ENCODE measurements around the gene CCDC186.

Gene CCDC186

DNA sequence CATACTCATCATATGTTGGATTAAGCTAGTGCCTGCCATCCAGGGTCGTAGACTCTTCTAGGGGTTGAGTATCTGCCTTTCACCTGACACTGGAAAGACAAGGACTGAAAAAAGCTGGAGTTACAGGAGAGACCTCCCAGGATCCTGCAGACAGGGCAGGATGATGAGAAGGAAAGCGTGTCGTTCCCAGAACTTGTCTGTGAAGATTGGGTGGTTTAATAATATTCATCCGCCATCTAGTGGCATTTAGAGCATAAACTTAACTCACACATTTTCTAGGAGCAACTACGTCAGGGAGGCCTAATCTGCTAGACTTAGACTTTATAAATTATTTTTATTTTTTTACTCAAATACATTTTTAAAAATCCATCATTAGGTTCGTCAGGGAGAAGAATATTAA is 70.7 kb downstream of the CCDC186 start:
- ATAC-seq, result no peak

DNA sequence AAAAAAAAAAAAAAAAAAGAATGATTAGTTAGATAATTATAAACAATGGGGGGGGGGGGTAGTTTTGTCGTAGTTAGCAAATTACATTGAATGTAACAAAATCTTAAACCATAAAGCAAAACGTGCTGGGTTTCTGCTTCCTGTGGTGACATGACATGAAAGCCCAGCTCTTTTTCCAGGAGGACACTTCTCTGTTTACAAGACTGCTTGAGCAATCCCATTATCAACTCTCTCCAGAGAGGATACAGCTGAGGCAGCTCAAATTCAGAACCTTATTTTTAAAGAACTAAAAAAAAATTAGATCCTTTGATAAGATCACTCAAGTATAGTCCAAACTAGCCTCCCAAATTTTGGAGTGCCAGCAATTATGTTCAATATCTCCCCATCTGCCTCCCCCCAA is 71.7 kb downstream of the CCDC186 start:
- ATAC-seq, result no peak

DNA sequence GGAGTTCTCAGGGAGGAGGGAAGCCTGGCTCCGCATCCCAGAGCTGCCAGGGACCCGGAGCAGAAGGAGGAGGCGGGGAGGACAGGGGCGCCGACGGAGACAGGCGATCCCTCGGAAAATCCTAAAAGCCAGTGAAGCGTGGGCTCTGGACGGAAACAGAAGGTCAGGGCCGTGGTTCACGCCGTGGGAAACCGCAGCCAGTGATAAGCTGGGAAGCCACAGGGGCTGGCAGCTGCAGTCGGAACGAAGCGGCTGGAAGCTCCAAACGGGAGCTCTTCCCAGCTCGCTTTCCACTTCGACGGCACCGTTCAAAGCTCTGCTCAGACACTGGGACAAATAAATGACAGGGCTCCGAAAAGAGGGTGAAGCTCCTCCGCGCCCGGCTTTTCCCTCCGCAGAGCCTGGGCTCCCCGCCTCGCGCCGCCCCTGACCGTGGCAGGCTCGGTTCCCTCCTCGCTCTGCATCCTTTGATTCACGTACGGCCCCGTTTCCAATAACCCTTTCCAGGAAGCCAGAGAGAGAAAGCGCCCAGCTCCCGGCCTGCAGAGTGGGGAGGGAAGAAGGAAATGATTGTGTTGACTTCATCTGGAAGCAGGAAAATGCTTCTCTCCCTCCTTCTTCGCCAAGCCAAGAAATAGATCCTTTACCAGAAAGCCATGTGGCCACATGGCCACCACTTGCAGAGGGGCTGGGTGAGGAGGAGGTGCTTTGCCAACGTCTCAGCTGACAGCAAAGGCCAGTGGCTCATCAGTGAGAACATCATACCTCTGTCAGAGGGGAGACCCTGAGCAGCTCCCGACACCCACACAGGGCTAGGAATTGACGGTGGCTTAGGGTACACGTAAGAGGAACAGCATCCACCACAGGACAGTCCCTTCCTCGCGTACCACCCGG is 72.9 kb downstream of the CCDC186 start:
- ATAC-seq, result peak in 1 of 2 donors; percentile 31

GRCh38 chr10:114096864-114097263 is 77.1 kb downstream of the CCDC186 start:
- no peak for ATAC-seq

DNA sequence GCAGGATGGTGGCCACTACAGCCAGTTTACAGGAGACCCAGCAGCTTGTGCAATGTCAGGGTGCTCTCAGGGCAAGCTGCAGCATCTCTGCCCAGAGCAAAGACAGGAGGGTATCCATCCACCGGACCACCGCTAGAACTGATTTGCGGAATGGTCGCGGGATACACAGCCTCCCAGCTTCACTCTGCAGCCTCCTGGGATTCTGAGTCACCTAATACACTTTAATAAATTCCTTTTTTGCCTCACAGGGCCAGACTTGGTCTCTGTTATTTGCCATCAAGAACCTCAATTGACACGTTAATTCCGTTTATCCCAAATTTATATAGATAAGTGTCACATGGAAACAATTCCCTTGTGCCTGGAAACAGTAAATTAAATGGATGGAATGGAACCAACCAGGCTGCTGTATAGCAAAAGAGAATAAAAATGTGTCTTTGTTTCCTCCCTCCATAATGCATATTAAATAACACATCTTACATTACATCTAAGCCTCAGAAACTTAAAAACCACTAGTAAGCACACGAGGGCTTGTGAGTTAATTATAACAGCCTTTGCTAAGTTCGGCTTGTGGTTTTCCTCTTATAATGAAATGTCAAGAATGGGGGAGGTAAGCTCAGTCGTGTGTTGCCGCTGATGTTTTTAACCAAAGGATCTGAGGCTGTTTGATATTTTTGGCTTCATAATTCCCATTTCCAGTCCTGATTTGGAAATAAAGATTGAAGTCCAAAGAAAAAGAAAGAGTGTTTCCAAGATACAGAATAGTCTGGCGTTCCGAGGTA is 78.3 kb downstream of the CCDC186 start:
- no peak for ATAC-seq

DNA sequence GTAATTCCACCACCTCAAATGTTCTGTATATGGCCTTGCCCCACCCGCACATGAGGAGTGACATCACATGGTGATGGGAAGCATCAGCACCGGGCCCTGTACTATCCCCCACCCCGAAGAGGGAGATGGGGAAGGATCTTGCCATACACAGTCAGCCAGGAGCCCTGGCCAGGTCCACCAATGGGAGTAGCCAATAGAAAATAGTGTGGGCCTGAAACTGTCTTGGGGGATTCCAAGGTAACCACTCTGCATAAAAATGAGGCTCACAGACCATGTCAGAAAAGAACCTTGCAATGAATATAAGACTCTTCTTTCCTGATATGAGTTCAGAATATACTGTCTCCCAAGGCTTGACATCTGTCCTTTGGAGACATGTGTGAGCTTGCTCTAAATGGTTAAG is 79.2 kb downstream of the CCDC186 start:
- peak in 1 of 2 donors; percentile 10 for ATAC-seq

DNA sequence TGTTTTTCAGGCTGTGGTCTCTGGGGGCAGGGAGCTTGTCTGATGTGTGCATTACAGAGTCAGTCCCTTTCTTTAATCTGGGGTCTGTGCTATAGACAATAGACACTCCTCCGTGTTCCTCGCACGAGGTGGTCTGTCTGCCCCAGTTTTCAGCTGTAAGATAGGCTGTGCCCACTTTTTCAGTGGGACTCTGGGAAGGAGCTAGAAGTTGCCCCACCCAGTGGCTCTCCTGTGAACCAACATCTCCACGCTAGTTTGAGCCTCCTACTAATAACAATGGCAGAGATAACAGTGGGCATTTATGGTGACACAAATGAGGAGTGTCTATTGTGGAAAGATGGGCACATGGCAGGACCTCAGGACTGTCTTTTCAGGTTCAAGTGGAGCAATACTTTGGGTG is 86.3 kb downstream of the CCDC186 start:
- no peak for ATAC-seq

GRCh38 chr10:114087255-114087654 is 86.7 kb downstream of the CCDC186 start:
- ATAC-seq, result no peak

DNA sequence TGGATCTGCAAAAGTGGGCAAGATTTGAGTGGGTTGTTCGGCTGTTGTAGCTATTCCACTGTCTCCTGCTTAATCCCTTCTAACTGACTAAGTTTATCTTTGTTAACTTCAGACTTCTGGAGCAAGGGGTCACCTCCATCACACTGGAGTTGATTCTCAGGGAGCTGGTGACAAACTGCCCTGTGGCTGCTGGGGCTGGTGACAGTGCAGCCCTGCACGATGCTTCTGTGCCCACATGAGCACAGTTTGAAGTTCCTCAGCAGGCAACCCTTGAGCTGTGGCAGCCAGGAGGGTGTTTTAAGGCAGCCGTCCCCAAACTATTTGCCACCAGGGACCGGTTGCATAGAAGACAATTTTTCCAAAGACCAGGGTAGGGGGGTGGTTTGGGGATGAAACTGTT is 89.8 kb downstream of the CCDC186 start:
- no peak for ATAC-seq

DNA sequence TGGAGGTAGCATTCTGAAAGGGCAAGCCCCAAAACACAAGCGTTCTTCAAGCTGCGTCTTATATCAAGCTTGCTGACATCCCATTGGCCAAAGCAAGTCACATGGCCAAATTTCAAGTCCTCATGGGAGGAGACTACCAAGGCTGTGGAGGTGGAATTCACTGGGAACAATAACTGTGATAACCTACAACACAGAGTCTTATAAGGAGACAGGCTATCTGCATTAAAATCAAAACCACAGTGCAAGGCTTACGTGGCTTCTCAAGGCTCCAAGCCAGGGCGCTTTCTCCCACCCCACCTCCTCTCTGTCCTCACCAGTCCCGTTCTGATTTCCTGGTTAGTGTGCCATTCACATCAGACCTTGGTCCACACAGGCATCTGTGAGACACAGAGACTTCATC is 91.0 kb downstream of the CCDC186 start:
- no peak for ATAC-seq

GRCh38 chr10:114081911-114082583 is 92.0 kb downstream of the CCDC186 start:
- ATAC-seq, result no peak

DNA sequence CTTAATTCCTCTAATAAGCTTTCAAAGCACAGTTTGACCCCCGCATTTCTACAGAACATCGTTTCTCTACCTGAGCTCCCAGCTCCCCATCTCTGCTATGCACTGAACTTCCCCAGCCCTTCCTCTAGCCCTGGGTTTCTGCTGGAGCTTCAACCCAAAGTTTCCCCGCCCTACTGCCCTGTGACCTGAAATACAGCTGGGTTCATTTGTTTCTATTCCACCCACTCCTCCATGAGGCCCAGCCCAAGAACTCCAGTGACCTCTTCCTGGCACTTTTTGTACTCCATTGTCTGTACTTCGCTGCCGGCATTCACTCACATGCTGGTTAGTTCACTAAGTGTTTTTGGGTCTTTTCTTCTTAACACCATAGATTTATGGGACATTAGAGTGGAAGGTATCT is 94.6 kb downstream of the CCDC186 start:
- no peak for ATAC-seq

DNA sequence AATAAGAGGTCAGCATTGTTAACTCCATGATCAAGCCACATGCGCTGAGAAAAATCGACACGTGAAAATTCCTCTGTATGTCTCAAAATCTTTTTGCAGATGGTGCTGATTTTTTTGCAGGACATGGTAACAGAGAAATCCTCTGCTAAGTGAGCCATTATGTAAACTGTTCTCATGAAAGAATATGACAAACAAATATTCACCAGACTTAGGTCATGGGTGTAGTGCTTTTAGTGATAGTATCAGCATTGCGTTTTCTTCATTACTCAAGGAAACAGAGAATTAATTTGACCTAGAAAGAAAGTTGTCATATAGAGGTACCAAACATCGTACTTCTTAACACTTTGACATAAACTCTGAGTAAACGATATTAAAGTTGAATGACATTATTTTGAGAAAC is 95.7 kb downstream of the CCDC186 start:
- ATAC-seq, result no peak

GRCh38 chr10:114077815-114078219 is 96.2 kb downstream of the CCDC186 start:
- ATAC-seq, result no peak

GRCh38 chr10:114077347-114077746 is 96.7 kb downstream of the CCDC186 start:
- no peak for ATAC-seq

GRCh38 chr10:114075093-114075492 is 98.9 kb downstream of the CCDC186 start:
- no peak for ATAC-seq

DNA sequence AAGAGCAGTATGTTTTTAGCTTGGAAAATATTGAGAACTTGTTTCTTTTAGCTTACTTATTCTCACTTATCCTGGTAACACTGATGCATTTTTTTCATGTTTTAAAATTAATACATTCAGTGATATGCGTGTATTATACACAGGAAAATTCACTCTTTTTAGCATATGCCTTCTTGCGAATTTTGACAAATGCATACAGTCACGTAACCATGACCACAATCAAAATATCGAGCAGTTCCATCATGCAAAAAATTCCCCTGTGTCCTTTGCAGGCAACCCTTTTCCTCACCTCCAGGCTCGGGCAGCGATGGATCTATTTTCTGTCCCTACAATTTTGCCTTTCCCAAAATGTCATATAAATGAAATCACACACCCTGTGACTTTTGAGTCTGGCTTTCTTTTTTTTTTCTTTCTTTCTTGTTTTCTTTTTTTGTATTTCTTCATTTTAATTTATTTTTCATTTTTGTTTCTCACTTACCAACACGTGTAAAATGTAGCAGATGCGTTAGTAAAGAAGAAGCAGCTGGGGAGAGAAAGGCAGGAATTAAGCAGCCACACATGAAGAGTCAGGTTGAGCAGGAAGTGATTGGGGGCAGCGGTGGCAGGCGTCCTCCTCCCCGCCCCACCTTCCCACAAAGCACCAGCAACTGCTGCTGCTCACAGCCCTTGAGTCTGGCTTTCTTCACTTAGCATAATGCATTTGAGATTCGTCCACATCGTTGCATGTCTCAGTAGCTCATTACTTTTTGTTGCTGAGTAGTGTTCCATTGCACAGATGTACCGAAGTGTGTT is 100.4 kb downstream of the CCDC186 start:
- ATAC-seq, result no peak

GRCh38 chr10:114071178-114071577 is 102.8 kb downstream of the CCDC186 start:
- no peak for ATAC-seq

All from activated CD4-positive, CD25-positive, alpha-beta regulatory T cell treated with anti-CD3 and anti-CD28 coated beads, Interleukin-2, amount 50 U/mL, for 24 hours (primary cell).